ENCODE data around the gene ATP8A2.

- TF ChIP-seq POLR2A (IDR thresholded peaks at IDR 0.05) (no peak), POLR2AphosphoS5 (IDR thresholded peaks at IDR 0.05) (no peak)
- TF ChIP-seq, protein P1, sequence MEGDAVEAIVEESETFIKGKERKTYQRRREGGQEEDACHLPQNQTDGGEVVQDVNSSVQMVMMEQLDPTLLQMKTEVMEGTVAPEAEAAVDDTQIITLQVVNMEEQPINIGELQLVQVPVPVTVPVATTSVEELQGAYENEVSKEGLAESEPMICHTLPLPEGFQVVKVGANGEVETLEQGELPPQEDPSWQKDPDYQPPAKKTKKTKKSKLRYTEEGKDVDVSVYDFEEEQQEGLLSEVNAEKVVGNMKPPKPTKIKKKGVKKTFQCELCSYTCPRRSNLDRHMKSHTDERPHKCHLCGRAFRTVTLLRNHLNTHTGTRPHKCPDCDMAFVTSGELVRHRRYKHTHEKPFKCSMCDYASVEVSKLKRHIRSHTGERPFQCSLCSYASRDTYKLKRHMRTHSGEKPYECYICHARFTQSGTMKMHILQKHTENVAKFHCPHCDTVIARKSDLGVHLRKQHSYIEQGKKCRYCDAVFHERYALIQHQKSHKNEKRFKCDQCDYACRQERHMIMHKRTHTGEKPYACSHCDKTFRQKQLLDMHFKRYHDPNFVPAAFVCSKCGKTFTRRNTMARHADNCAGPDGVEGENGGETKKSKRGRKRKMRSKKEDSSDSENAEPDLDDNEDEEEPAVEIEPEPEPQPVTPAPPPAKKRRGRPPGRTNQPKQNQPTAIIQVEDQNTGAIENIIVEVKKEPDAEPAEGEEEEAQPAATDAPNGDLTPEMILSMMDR (IDR thresholded peaks at IDR 0.05): no peak
Observed at GRCh38 chr13:25708268-25708667, 336.5 kb downstream of the ATP8A2 start.
